GM12892 (cell line): ENCODE results near the gene NR2C1.
"Not testable (repeated sequence)": the region's sequence is repeated elsewhere in the genome, so short reads cannot be mapped to it uniquely, and the experiment has no call there.

Source experiments
- DNase-seq: peaks from one replicate; pipeline ENCODE4 v3.0.0; 2011; ENCODE audit not compliant: insufficient read length
- FAIRE-seq: peaks from 2 replicates; lab custom pipeline; 2011; peaks lifted over from hg19 to GRCh38; lab: Jason Lieb, UNC
- POLR2A ChIP-seq: IDR thresholded peaks from 2 replicates; pipeline ENCODE4 v1.6.1; 2011; ENCODE audit warnings: low read depth, low read length, control low read depth
- POLR2AphosphoS5 ChIP-seq: IDR thresholded peaks from 2 replicates; pipeline ENCODE4 v1.6.1; 2011; ENCODE audit warnings: low read depth, low read length, control low read depth
- TAF1 ChIP-seq: IDR thresholded peaks from 2 replicates; pipeline ENCODE4 v1.6.1; 2011; ENCODE audit warnings: low read depth, mild to moderate bottlenecking, control low read depth, low read length, borderline replicate concordance

NR2C1 gene

DNA sequence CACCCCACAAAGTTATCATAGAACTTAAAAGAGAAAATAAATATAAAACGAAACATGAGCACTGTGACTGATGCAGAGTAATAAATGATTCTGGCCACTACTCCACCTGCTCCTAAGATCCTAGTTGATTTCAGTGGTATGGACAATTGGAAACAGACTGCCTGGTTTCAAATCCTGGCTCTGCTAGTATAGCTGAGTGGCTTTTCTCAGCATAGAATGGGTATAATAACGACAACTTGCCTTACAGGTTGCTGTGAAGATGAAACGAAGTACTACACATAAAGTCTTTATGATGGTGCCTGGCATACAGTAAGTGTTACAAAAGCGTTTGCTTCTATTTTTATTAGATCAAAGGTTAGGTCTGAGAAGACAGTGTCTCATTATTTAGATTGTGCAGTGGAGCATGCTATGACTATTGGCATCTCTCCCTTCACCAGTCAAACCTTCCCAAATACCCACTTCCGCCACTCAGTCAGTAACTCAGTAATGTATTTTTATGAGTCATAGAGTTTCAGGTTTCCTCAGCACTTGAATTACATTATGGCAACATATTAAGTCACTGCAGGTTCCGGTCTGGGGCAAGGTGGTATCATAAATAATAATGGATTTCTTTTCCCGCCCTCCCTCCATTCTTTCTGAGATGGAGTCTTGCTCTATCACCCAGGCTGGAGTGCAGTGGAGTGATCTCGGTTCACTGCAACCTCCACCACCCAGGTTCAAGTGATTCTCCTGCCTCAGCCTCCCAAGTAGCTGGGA is 29.7 kb upstream of the NR2C1 start:
- TF ChIP-seq POLR2A (no peak), TAF1 (no peak), POLR2AphosphoS5 (no peak)
- FAIRE-seq = peak; percentile 84
- peak; percentile 33 for DNase-seq

DNA sequence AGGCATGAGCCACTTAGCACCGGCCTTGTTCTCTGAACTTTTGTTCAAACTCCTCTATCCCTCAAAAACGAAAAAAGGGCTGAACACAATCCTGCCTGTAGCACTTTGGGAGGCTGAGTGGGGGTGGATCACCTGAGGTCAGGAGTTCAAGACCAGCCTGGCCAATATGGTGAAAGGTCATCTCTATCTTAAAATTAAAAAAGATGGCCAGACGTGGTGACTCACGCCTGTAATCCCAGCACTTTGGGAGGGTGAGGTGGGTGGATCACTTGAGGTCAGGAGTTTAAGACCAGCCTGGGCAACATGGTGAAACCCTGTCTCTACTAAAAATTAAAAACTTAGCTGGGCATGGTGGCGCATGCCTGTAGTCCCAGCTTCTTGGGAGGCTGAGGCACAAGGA is 28.5 kb upstream of the NR2C1 start:
- FAIRE-seq, DNase-seq: not testable (repeated sequence)

DNA sequence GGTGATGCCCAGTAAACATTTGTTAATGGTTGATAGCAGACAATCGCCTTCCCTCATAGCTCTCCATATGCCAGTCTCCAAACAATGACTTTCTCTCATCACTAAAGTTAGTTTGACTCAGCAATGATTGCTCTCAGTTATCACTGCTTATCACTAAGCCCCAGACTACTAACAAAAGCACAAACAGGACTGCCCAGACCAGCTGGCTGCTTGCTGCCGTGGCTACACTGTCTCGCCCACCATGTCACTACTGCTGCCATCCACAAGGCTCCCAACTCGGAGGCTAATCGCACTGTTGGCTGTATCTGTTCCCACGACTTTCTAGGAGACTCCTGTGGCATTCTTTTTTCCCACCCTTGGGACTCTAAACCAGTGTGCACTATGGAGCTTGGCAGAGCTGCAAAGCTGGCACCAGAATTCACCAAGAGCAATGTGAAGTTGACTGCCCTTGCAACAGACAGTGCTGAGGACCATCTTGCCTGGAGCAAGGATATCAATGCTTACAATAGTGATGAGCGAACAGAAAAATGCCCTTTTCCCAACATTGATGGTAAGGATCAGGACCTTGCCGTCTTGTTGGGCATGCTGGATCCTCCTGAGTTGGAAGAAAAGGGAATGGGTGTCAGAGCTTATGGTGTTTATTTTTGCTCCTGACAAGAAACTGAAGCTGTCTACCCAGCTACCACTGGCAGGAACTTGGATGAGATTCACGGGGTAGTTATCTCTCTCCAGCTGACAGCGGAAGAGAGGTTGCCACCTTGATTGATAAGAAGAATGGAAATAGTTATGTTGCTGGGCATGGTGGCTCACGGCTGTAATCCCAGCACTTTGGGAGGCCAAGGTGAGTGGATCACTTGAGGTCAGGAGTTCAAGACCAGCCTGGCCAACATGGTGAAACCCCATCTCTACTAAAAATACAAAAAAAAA is 27.1 kb upstream of the NR2C1 start:
- DNase-seq (no peak), FAIRE-seq (no peak)
- no peak for TF ChIP-seq POLR2AphosphoS5
- TF ChIP-seq TAF1 = no peak
- no peak for TF ChIP-seq POLR2A

DNA sequence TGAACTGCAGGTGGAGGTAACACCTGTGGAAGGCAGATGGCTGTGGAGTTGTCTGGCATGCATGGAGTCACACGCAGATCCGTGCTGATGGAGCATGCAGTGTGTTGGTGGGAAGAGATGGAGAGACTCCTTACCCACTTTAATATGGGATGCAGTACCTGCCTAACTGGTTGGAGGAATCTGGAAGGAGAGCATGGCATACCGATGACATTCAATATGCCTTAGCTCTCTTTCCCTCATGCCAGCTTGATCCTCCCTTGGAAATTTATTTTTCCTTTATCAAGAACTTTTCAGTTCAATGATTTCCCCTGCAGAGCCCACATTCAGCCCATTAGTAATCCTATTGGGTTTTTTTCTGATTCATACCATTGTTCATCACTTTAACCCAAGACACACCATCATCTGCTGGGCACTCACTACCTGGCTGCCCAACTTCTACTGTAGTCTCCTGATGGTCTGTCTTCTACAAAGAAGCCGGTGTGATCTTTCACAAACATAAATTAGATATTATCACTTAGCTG is 25.9 kb upstream of the NR2C1 start:
- DNase-seq (no peak), FAIRE-seq (no peak)
- TF ChIP-seq TAF1 (no peak), POLR2A (no peak), POLR2AphosphoS5 (no peak)

DNA sequence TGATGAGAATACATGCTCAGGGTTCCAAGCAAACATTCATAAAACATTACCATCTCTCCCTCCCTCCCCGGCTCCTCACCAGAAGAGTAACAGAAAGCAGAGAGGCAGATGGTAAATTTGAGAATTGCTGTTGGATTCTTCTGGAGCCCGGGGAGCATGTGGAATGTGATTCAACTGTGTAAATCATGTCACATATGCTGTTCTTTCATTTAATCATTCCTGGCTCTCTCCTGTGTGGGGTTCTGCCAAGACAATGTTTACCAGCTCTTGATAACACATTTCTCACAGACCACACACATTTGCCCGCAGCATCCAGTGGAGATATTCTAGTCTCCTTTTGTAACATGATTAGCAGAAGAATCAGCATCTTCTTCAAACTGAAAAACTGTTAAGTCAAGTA is 23.4 kb upstream of the NR2C1 start:
- DNase-seq (no peak), FAIRE-seq (no peak)
- TF ChIP-seq POLR2A (no peak), POLR2AphosphoS5 (no peak), TAF1 (no peak)

DNA sequence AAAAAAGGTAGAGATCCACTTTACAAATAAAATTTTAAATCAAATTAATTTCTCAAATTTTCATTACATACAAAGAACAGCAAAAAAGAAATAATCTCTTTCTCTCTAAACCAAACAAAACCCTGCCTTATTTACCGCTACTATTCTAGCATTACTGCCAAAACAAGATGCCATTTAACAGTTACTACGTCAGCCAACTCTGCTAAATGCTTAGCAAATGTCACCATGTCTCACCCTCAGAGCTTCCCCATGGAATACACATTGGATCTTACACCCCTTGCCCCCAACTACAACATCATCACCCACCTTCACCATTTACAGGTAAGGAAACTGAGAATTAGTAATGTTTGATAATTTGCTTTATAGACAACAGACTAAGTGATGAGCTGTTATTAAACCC is 23.0 kb upstream of the NR2C1 start:
- FAIRE-seq = no peak
- DNase-seq = no peak
- no peak for TF ChIP-seq POLR2AphosphoS5
- no peak for TF ChIP-seq POLR2A
- TF ChIP-seq TAF1 = no peak

DNA sequence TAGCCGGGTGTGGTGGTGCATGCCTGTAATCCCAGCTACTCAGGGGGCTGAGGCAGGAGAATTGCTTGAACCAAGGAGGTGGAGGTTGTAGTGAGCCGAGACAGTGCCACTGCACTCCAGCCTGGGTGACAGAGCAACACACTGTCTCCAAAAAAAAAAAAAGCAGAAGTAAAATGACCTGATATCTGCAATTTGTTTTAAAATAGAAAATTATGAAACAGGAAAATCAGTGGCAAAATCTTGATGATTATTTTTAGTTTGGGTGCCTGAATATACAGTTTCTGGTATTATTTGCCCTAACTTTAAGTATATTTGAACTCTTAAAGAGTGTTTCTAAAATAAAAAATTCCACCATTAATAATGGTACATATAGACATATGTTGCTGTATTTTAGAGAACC is 22.4 kb upstream of the NR2C1 start:
- DNase-seq, FAIRE-seq: not testable (repeated sequence)

DNA sequence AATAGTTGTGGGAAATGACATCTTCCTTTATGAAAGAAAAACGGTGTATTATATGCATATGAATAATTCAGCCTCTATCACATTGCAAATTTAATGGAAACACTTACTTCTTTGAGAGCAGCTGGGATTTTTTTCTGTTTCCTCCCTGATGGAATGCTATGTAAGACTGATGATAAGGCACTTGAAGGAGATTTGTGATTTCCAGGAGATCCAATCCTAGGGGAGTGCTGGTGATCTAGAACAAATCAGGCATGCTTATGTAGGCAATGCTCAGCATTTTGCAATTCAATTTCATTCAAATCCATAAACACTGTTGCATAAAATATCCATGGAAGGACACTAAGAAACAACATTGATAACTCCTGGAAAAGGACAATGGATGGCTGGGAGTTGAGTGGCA is 16.0 kb upstream of the NR2C1 start:
- DNase-seq = no peak
- FAIRE-seq = peak; percentile 70
- TF ChIP-seq POLR2A (no peak), TAF1 (no peak), POLR2AphosphoS5 (no peak)

DNA sequence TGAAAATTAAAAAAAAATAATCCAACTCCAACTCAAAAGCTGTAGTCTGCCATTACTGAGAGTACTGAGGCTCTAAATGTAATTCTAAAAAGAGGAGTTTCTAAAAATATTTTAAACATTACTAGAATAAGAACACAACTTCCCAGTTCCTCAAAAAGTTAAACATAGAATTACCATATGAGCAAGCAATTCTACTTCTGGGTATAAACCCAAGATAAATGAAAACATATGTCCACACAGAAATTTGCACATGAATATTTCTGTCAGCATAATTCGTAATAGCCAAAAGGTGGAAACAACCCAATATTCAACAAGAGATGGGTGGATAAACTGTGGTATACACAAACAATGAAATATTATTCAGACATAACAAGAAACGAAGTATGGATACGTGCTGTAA is 15.0 kb upstream of the NR2C1 start:
- DNase-seq (no peak), FAIRE-seq (peak; percentile 69)
- TF ChIP-seq POLR2A (no peak), TAF1 (no peak), POLR2AphosphoS5 (no peak)

DNA sequence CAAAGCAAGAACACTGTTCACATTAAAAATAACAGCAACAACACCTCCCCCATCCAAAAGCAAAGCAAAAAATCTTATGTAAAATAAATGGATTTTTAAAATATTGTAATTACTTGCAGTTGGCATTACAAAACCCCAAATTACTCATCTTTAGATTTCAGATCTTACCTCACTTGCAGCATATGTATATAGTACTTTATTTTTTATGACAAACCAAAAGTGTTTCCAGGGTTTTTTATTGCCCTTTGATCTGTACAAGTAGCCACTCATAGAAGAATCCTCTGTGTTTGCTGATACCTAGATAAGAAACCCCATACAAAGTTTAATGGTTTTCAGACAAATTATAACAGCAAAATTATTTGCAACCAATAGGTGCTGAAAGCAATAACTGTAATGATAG is 12.2 kb upstream of the NR2C1 start:
- TF ChIP-seq POLR2AphosphoS5 (no peak), POLR2A (no peak), TAF1 (no peak)
- no peak for FAIRE-seq
- DNase-seq = no peak

DNA sequence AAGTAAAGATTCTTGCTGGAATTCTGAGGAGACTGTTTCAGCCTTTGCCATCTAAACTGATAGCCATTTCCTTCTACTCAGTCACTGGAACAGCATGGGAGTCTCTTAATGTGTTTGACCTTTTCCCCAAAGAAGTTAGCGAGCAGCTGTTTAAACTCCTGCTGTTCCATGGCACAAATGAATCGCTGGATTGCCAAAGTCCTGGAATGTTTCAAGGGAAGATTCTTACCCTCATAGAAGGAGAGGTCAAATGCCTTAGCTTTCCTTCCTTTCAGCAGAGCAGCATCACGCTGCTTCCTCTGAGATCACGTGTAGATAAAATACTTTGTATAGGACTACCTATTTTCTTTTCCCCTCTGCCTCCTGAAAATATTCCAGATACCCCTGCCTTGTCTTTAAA is 10.5 kb upstream of the NR2C1 start:
- FAIRE-seq (no peak), DNase-seq (no peak)
- TF ChIP-seq POLR2AphosphoS5 (no peak), TAF1 (no peak), POLR2A (no peak)

DNA sequence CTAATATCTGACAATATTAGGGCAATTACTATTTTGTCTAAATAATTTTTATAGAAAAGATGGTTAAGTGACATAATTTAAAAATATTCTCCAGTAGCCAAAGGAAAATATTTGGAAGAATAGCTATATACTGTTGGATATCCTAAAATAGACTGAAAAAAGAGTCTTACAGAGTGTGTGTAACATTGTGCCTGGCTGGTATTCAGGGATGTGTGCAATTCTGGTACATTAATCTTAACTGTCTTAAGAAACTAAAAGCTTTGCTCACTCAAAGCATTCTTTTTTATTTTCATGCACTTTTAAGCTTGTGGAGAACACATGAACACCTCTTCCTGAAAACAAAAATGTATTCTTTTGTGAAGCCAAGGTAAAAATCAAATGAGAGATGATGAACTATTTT is 10.1 kb upstream of the NR2C1 start:
- no peak for DNase-seq
- TF ChIP-seq TAF1 (no peak), POLR2AphosphoS5 (no peak), POLR2A (no peak)
- FAIRE-seq = no peak
